22Rv1 (cell line): ENCODE data around the gene LRRTM4.

Experiments used
- H3K27ac ChIP-seq: fragments of 450-650 bp; 2 replicates; pipeline ENCODE4 v1.5.1; 2017
- ZFX ChIP-seq: fragments of 450-650 bp; IDR thresholded peaks from 2 replicates; pipeline ENCODE4 v1.6.1; 2017; ENCODE audit warnings: antibody characterized with exemption, borderline replicate concordance
- TF ChIP-seq, protein P1 (sequence below): fragments of 450-650 bp; IDR thresholded peaks from 2 replicates; pipeline ENCODE4 v1.5.1; 2017; ENCODE audit warnings: mild to moderate bottlenecking

The LRRTM4 gene

DNA sequence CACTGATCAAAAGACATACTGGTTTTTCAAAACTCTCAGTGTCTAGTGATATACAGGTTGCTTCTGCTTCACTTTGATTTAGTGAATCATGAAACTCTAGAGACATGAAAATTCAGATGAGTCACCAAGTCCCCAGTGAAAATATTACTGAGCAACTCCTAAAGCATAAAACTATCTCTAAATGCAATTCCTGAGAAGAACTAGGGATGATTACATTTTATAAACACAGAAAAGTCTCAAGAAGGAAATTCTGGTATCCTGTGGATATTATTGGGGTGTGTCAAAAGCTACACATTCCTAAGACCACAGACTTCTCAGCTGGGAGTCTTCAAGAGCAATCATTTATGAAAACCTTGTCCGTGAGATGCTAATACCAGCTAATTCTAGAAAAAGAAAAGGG is 9.7 kb downstream of the LRRTM4 start:
- H3K27ac ChIP-seq = no peak overlapping the region
- TF ChIP-seq, protein P1, sequence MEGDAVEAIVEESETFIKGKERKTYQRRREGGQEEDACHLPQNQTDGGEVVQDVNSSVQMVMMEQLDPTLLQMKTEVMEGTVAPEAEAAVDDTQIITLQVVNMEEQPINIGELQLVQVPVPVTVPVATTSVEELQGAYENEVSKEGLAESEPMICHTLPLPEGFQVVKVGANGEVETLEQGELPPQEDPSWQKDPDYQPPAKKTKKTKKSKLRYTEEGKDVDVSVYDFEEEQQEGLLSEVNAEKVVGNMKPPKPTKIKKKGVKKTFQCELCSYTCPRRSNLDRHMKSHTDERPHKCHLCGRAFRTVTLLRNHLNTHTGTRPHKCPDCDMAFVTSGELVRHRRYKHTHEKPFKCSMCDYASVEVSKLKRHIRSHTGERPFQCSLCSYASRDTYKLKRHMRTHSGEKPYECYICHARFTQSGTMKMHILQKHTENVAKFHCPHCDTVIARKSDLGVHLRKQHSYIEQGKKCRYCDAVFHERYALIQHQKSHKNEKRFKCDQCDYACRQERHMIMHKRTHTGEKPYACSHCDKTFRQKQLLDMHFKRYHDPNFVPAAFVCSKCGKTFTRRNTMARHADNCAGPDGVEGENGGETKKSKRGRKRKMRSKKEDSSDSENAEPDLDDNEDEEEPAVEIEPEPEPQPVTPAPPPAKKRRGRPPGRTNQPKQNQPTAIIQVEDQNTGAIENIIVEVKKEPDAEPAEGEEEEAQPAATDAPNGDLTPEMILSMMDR = no peak
- TF ChIP-seq ZFX = no peak

DNA sequence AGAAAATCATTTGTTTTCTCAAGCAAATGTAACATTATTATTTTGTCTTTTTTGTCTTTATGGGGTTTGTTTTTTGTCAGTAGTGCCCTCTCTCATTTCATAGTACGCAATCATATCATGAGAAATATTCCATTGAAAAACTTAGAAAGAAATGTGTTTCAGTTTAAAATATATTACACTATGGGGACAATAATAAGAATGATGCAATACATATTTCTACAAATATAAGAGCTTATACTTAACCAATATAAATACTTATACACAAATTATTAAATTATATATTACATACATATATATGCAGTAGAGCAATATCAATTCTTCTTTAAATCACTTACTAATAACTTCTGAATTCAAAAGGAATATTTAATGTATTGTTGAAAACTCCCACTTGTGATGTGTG is 13.7 kb downstream of the LRRTM4 start:
- no peak overlapping the region for H3K27ac ChIP-seq
- TF ChIP-seq, protein P1 = no peak
- TF ChIP-seq ZFX = no peak

GRCh38 chr2:77507657-77508056 is 14.5 kb downstream of the LRRTM4 start:
- TF ChIP-seq ZFX = no peak
- TF ChIP-seq, protein P1 = no peak
- H3K27ac ChIP-seq = no peak overlapping the region

GRCh38 chr2:77488141-77488540 is 34.0 kb downstream of the LRRTM4 start:
- no peak for TF ChIP-seq ZFX
- TF ChIP-seq, protein P1 = no peak
- H3K27ac ChIP-seq = no peak overlapping the region

GRCh38 chr2:77487074-77487803 is 34.9 kb downstream of the LRRTM4 start:
- no peak for TF ChIP-seq ZFX
- TF ChIP-seq, protein P1 = no peak

GRCh38 chr2:77484026-77484425 is 38.1 kb downstream of the LRRTM4 start:
- TF ChIP-seq, protein P1 = no peak
- no peak for TF ChIP-seq ZFX
- no peak overlapping the region for H3K27ac ChIP-seq

More at GRCh38 chr2:77487074-77487803, 34.9 kb downstream of the LRRTM4 start:
- H3K27ac ChIP-seq = no peak overlapping the region

DNA sequence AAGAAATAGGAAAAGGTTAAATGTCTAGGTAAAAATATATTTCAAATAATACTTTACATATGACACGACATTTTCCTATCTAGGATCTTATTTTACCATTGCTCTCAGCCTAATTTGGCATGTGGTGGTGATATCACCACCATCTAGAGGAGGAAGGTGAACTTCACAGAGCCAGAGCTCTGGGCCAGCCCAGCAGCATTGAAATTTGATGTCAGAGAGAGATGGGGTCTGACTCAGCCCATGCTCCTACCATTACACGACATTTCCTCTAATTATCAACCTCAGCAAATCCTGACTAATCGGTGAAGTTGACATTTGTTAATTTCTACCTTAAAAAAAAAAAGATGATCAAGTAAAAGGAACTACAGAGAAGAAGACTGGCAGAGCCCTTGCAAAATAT is 42.3 kb downstream of the LRRTM4 start:
- no peak for TF ChIP-seq ZFX
- TF ChIP-seq, protein P1 = no peak
- H3K27ac ChIP-seq = no peak overlapping the region
